ENCODE measurements around the gene CASP12.

DNA sequence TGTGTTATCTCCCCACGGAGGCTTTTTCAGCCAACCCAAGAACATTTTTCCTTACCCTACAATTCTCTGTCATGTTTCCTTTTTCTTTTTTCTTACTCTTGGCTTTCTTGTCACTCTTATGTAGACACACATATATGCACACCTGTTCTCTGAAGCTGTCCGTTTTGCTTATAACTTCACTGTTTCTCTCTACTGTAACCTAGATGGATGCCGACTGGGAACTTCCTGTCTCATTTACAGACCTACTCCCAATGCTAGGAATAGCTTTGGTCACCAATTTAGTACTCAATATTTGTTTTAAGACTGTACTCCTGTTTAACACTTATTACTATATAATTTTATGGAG, 9.9 kb upstream of the CASP12 start:
- TF ChIP-seq GATA2 (IDR thresholded peaks at IDR 0.05; ENCODE audit: low read depth, low read length): no peak
- no peak for TF ChIP-seq GATA3 (IDR thresholded peaks at IDR 0.05; ENCODE audit: low read depth, low read length)
